OCI-LY7 (cell line): ENCODE results near the gene ACOX1. TPM values are rescaled to one million over a fixed set of nuclear protein-coding genes. Genes with fewer than 3 reads are reported as not detected.

ENCODE experiments used
- BruUV-seq: library from RNA; stranded (reverse); fragments of 400-500 nt; replicated peaks from 2 replicates; lab custom pipeline; 2021; lab: Mats Ljungman, UMichigan
- CTCF ChIA-PET: fragments of 300-600 bp; sonication (Branson Sonifier 250); formaldehyde crosslinking; loops from one replicate; lab custom pipeline; 2022; ENCODE audit warnings: antibody characterized with exemption; ENCODE audit not compliant: unreplicated experiment; lab: Charles Lee
- POLR2A ChIA-PET: fragments of 300-600 bp; sonication (Branson Sonifier 250); formaldehyde crosslinking; loops from one replicate; lab custom pipeline; 2022; ENCODE audit warnings: antibody characterized with exemption; lab: Charles Lee
- DNase-seq: peaks from one replicate; pipeline ENCODE4 v3.0.0-alpha.2; 2015; ENCODE audit warnings: low spot score
- H2AFZ ChIP-seq: fragments of 200-600 bp; sonication (generic), shearing (Covaris generic); 2 replicates; pipeline ENCODE4 v1.6.1; 2014; ENCODE audit warnings: mild to moderate bottlenecking, antibody characterized with exemption, low read length, moderate library complexity
- H3K27ac ChIP-seq: fragments of 200-600 bp; sonication (generic); 2 replicates; pipeline ENCODE4 v1.5.1; 2014; ENCODE audit warnings: mixed run types, low read depth, mild to moderate bottlenecking, moderate library complexity, low read length, inconsistent platforms; ENCODE audit not compliant: poor library complexity, severe bottlenecking
- H3K36me3 ChIP-seq: fragments of 200-600 bp; sonication (generic); 2 replicates; pipeline ENCODE4 v1.6.1; 2014; ENCODE audit warnings: mild to moderate bottlenecking, antibody characterized with exemption, low read length, moderate library complexity, mixed read lengths; ENCODE audit not compliant: insufficient read depth
- H3K4me1 ChIP-seq: fragments of 200-600 bp; sonication (generic); 2 replicates; pipeline ENCODE4 v1.5.1; 2014; ENCODE audit warnings: mild to moderate bottlenecking, low read length; ENCODE audit not compliant: insufficient read depth, poor library complexity, severe bottlenecking
- H3K4me2 ChIP-seq: fragments of 200-600 bp; sonication (generic); 2 replicates; pipeline ENCODE4 v1.6.1; 2014; ENCODE audit warnings: mild to moderate bottlenecking, low read length
- H3K4me3 ChIP-seq: fragments of 200-600 bp; sonication (generic); 2 replicates; pipeline ENCODE4 v1.5.1; 2014; ENCODE audit warnings: mild to moderate bottlenecking, low read depth, low read length; ENCODE audit not compliant: poor library complexity, severe bottlenecking
- H3K79me2 ChIP-seq: fragments of 200-600 bp; sonication (generic); 2 replicates; pipeline ENCODE4 v1.6.1; 2016; ENCODE audit warnings: low read depth, mild to moderate bottlenecking, low read length, moderate library complexity, mixed read lengths; ENCODE audit not compliant: insufficient read depth
- H3K9me2 ChIP-seq: fragments of 200-600 bp; sonication (generic); 2 replicates; pipeline ENCODE4 v1.6.1; 2016; ENCODE audit warnings: mild to moderate bottlenecking, low read length, mixed read lengths; ENCODE audit not compliant: insufficient read depth
- H3K9me3 ChIP-seq: fragments of 200-600 bp; sonication (generic); 2 replicates; pipeline ENCODE4 v1.6.1; 2014; ENCODE audit warnings: mild to moderate bottlenecking, mixed run types, low read length, mixed read lengths
- H4K20me1 ChIP-seq: fragments of 200-600 bp; sonication (generic); 2 replicates; pipeline ENCODE4 v1.6.1; 2014; ENCODE audit warnings: mild to moderate bottlenecking, antibody characterized with exemption, low read length, moderate library complexity, mixed read lengths; ENCODE audit not compliant: insufficient read depth
- CTCF ChIP-seq: fragments of 200-600 bp; sonication (generic); conservative IDR thresholded peaks from 2 replicates; pipeline ENCODE4 v1.5.1; 2014; ENCODE audit warnings: mild to moderate bottlenecking, antibody characterized with exemption, low read length, moderate library complexity, mixed read lengths
- EZH2phosphoT487 ChIP-seq: fragments of 200-600 bp; sonication (generic); IDR thresholded peaks from 2 replicates; pipeline ENCODE4 v1.6.1; 2018; ENCODE audit warnings: low read depth, borderline replicate concordance, mild to moderate bottlenecking, mixed run types, antibody characterized with exemption, low read length, moderate library complexity, mixed read lengths
- intact Hi-C: fragments of 100-400 bp; cut with micrococcal nuclease; formaldehyde crosslinking; loops from one replicate; pipeline ENCODE4 v1.10.0; 2022; ENCODE audit not compliant: unreplicated experiment
- total RNA-seq, 2 experiments: library from RNA; depleted of rRNA in 1 of 2; stranded (reverse); fragments of >200 nt in 1 of 2; shearing (Covaris generic) in 1 of 2; gene quantifications; 2 replicates each; pipeline ENCODE4 v1.2.3, GENCODE V29; 2014 to 2022

The ACOX1 gene
- total RNA-seq, 2 experiments from 2014 or later = 22.6 to 34.6 TPM

DNA sequence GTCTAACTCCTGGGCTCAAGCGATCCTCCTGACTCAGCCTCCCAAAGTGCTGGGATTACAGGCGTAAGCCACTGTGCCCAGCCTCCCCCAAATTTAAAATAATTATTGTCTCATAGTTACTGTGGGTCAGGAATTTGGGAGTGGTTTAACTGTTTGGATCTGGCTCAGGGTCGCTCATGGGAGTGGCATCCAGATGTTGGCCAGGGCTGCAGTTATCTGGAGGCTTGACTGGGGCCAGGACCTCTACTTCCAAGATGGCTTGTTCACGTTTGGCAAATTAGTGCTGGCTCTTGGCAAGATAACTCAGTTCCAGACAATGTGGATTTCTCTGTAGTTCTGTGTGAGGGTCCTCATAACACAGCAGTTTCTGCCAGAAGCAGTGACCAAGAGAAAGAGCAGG is 8.1 kb upstream of the ACOX1 start:
- no TSS peak for BruUV-seq
- no peaks in the 10 kb centered on the region for H3K9me3 ChIP-seq
- H3K9me2 ChIP-seq = no peaks in the 10 kb centered on the region
- no peaks in the 10 kb centered on the region for H3K79me2 ChIP-seq
- no peak overlapping the region for H2AFZ ChIP-seq
- H3K4me2 ChIP-seq = no peak overlapping the region
- no peak overlapping the region for H3K27ac ChIP-seq
- intact Hi-C loops = no loop called here
- H3K4me1 ChIP-seq = peaks cover 19% of the 10 kb centered on the region
- no peak for DNase-seq
- ChIA-PET CTCF (no interaction called here), POLR2A (interaction anchor here (0.6 to 0.7 kb wide), 2 partner anchors 15 to 81 kb away, joined by 3 to 4 read pairs; no protein-coding TSS in a partner anchor)
- peaks cover 11% of the 10 kb centered on the region; the same call in 1 of the 2 replicates for H3K36me3 ChIP-seq
- TF ChIP-seq EZH2phosphoT487 = no peak
- TF ChIP-seq CTCF = no peak
- H3K4me3 ChIP-seq = no peak overlapping the region
- H4K20me1 ChIP-seq = no peaks in the 10 kb centered on the region

- Histone ChIP-seq H3K36me3 (0 out of 2 replicates have a peak, but pooled peaks cover 3% of the 10 kb centered on the region), H3K9me3 (no peaks in the 10 kb centered on the region), H3K79me2 (peaks cover under 1% of the 10 kb centered on the region; the same call in 1 of the 2 replicates), H3K27ac (no peak overlapping the region), H3K9me2 (no peaks in the 10 kb centered on the region), H3K4me2 (no peak overlapping the region), H3K4me1 (peaks cover 21% of the 10 kb centered on the region), H4K20me1 (no peaks in the 10 kb centered on the region), H2AFZ (no peak overlapping the region), H3K4me3 (no peak overlapping the region)
- intact Hi-C loops = no loop called here
- ChIA-PET CTCF (no interaction called here), POLR2A (no interaction called here)
- no TSS peak for BruUV-seq
- TF ChIP-seq EZH2phosphoT487 (no peak), CTCF (no peak)
- no peak for DNase-seq
Observed at GRCh38 chr17:75985986-75986385, 7.0 kb upstream of the ACOX1 start.

- POLR2A ChIA-PET = interaction anchor here (0.5 to 1.1 kb wide), 2 partner anchors 42 to 52 kb away, joined by 3 read pairs; partner anchors contain the start of gene FBF1
- DNase-seq = no peak
- no peaks in the 10 kb centered on the region for H3K9me2 ChIP-seq
- H3K4me1 ChIP-seq = peaks cover 32% of the 10 kb centered on the region
- H3K4me2 ChIP-seq = 0 out of 2 replicates have a peak overlapping the region, but pooled peaks have one; percentile 7
- H4K20me1 ChIP-seq = no peaks in the 10 kb centered on the region
- H3K36me3 ChIP-seq = no peaks in the 10 kb centered on the region
- TF ChIP-seq EZH2phosphoT487 = no peak
- TF ChIP-seq CTCF = no peak
- no peaks in the 10 kb centered on the region for H3K9me3 ChIP-seq
- intact Hi-C loops = no loop called here
- no peak overlapping the region for H2AFZ ChIP-seq
- no peak overlapping the region for H3K4me3 ChIP-seq
- peaks cover 11% of the 10 kb centered on the region; the same call in 1 of the 2 replicates for H3K79me2 ChIP-seq
- no TSS peak for BruUV-seq
- H3K27ac ChIP-seq = no peak overlapping the region
- CTCF ChIA-PET = no interaction called here
Observed at GRCh38 chr17:75983501-75984181, 4.7 kb upstream of the ACOX1 start.
